22Rv1 (cell line): Measurements from ENCODE around the gene RSRP1.
"Not testable (repeated sequence)": the region's sequence is repeated elsewhere in the genome, so short reads cannot be mapped to it uniquely, and the experiment has no call there.

ENCODE experiments used
- CTCF ChIP-seq: fragments of 450-650 bp; IDR thresholded peaks from 2 replicates; pipeline ENCODE4 v1.5.1; 2017; ENCODE audit warnings: mild to moderate bottlenecking
- ZFX ChIP-seq: fragments of 450-650 bp; IDR thresholded peaks from 2 replicates; pipeline ENCODE4 v1.6.1; 2017; ENCODE audit warnings: antibody characterized with exemption, borderline replicate concordance

GRCh38 chr1:25287164-25287563 is 39.9 kb upstream of the RSRP1 start:
- not testable (repeated sequence) for TF ChIP-seq CTCF, ZFX
